ENCODE data around the gene MCCD1. TPM values are rescaled to one million over a fixed set of nuclear protein-coding genes. Genes with fewer than 3 reads are reported as not detected.
A peak's percentile ranks its signal among the peaks of the same experiment; 100 is the strongest.
"Not testable (repeated sequence)": the region's sequence is repeated elsewhere in the genome, so short reads cannot be mapped to it uniquely, and the experiment has no call there.

Gene MCCD1
- total RNA-seq, 2 donors from 2014 or later = not detected

DNA sequence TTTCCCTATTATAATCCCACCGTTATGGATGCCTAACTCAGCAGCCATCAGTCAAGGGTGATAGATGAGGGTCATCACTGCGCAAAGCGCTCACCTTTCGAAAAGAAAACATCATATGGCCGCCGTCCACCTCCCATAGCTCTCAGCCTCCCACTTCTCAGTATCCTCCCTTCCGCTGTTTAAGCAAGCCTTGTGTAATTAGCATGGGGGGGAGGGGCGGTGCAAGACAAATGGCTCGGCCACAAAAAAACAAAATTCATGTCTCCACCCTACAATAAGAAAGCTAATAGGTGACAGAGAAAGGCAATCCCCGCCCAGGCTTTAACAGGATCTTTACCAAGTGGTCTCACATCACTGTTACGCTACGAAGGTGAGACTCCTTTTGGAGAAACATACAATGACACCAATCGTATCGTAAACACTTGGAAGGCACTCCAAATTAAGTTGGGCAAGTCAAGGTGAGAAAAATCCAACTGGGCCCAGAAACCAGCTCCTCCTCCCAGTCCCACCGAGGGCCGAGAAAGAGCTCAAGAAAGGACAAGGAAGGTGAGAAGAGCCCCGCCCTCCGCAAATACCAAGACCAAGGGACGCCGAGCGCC, 12.4 kb downstream of the MCCD1 start:
- no peaks in the 10 kb centered on the region for H3K9me3 ChIP-seq (ENCODE audit: control insufficient read depth, low read length, poor library complexity, severe bottlenecking)
- peak overlapping the region; percentile 100 for H3K27ac Mint-ChIP-seq
- peak; percentile 32 to 56 (median 47) for DNase-seq
- peaks cover 18% of the 10 kb centered on the region for H3K36me3 Mint-ChIP-seq (ENCODE audit: low read depth)
- H3K4me3 Mint-ChIP-seq = peak overlapping the region; percentile 97
- H3K4me1 Mint-ChIP-seq = peaks cover 49% of the 10 kb centered on the region
- H3K27me3 Mint-ChIP-seq = no peaks in the 10 kb centered on the region
- ATAC-seq = peak; percentile 50

DNA sequence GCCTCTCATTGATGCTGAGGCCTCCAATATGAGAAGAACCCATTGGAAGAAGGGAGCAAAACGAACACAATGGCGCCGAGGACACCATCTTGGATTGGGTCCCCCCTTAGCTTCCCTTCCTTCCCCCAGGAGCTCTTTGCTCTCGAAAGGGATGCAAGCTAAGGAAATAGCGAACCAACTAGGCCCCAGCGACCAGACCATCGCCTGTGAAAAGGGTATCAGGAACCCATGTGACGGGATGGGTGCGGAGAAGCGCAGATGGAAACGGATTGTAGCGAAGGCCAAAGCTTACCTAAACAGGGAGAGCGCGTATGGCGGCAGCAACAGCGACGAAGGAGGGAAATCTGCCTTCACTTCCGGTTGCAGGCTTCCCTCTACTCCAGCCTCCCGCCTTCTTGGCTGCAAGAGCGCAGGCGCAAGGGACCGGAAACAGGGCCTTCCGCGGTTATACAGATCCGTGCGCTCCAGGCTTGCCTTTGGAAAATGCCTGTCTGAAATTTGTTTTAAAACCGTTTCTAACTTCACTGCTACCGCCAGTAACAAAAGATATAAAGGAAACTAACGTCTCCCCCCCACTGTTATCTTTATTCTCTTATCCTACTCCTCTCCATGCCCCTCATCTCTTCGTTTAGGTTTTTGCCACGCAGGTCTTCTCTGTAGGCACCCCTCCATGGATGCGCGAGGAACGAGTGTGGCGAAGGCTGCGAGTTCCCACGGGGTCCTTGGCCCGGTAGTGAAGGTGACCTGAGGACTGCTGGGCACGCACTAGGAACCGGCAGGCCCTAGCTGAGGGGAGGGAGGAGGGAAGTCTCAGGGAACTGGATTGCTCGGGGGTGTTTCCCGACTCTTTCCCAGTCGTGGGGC, 13.1 kb downstream of the MCCD1 start, which contains the start of gene DDX39B:
Gene DDX39B (minus strand): TSS at position 346 of the 864 bp plus-strand sequence. CDS start 1,471 bp downstream, outside the sequence.
- Mint-ChIP-seq H3K4me1 (peaks cover 56% of the 10 kb centered on the region), H3K4me3 (peak within 1 kb of the TSS; percentile 97), H3K36me3 (ENCODE audit: low read depth) (peaks cover 18% of the 10 kb centered on the region), H3K27ac (peak within 1 kb of the TSS; percentile 100), H3K27me3 (no peaks in the 10 kb centered on the region)
- no peaks in the 10 kb centered on the region for H3K9me3 ChIP-seq (ENCODE audit: control insufficient read depth, low read length, poor library complexity, severe bottlenecking)
- peak; percentile 76 for ATAC-seq
- DNase-seq = peak; percentile 84 to 88 (median 86)

DNA sequence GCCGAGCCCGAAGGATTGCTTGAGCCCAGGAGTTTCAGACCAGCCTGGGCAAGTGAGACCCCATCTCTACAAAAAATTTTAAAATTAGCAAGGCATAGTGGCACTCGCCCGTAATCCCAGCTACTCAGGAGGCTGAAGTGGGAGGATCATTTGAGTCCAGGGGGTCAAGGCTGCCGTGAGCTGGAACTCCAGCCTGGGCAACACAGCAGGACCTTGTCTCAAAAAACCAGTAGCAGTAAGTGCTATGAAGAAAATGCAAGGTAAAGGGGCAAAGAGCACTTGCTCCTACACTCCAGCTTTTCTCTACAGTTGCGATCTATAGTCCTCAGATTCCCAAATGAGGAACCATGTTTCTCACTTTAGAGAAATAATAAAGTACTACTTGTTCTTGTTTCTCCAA, 14.9 kb downstream of the MCCD1 start:
- Mint-ChIP-seq H3K27ac (peak overlapping the region; percentile 100), H3K4me3 (no peak overlapping the region), H3K4me1 (peaks cover 59% of the 10 kb centered on the region), H3K36me3 (ENCODE audit: low read depth) (peaks cover 18% of the 10 kb centered on the region), H3K27me3 (no peaks in the 10 kb centered on the region)
- H3K9me3 ChIP-seq (ENCODE audit: control insufficient read depth, low read length, poor library complexity, severe bottlenecking) = no peaks in the 10 kb centered on the region
- ATAC-seq (no peak), DNase-seq (no peak)

DNA sequence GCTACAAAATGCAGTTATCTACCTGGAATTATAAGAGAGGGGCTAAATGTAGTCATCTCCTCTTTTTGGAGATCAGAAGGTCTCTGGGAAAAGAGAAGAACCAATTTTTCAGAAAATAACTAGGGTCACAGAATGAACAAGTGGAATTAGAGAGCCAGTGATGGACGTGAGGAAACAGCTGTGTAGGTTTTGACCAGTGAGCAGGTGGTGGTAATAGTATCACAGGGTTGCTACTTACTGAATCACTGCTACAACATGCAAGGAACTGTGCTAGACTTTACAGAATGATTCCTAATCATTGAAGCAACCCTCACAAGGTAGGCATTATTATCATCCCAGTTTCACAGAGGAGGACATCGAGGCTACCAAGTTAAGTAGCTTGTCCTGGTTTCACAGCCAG, 15.9 kb downstream of the MCCD1 start:
- Mint-ChIP-seq H3K27ac (peak overlapping the region; percentile 94), H3K4me3 (no peak overlapping the region)
- no peak for DNase-seq

DNA sequence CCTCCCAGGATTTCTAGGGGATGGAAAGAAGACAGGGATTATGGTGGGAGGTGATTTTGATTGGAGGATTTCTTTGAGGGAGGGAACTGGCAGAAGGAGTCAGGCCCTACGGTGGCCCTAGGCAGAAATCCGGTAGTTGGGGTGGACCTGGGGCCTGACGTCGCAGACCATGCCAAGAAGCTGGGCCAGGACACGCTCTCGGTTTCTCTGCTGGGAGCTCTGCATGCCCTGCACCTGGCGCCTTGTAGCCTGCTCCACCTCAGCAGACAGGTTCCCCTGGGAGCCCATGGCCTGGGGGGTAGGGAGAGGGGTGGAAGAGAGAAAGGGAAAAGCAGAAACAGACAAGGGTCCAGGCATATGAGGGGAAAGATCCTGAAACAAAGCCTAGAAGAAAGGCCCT, 16.5 kb downstream of the MCCD1 start:
- peak overlapping the region; percentile 94 for H3K27ac Mint-ChIP-seq
- no peak for DNase-seq
- peaks cover 42% of the 10 kb centered on the region for H3K4me1 Mint-ChIP-seq
- ATAC-seq = no peak
- no peaks in the 10 kb centered on the region for H3K27me3 Mint-ChIP-seq
- peak overlapping the region; percentile 7 for H3K4me3 Mint-ChIP-seq
- H3K36me3 Mint-ChIP-seq (ENCODE audit: low read depth) = peaks cover 7% of the 10 kb centered on the region
- H3K9me3 ChIP-seq (ENCODE audit: control insufficient read depth, low read length, poor library complexity, severe bottlenecking) = no peaks in the 10 kb centered on the region

More for the DNA sequence above, 15.9 kb downstream of the MCCD1 start:
- no peaks in the 10 kb centered on the region for H3K27me3 Mint-ChIP-seq
- peaks cover 12% of the 10 kb centered on the region for H3K36me3 Mint-ChIP-seq (ENCODE audit: low read depth)
- H3K9me3 ChIP-seq (ENCODE audit: control insufficient read depth, low read length, poor library complexity, severe bottlenecking) = no peaks in the 10 kb centered on the region
- peaks cover 48% of the 10 kb centered on the region for H3K4me1 Mint-ChIP-seq
- no peak for ATAC-seq

DNA sequence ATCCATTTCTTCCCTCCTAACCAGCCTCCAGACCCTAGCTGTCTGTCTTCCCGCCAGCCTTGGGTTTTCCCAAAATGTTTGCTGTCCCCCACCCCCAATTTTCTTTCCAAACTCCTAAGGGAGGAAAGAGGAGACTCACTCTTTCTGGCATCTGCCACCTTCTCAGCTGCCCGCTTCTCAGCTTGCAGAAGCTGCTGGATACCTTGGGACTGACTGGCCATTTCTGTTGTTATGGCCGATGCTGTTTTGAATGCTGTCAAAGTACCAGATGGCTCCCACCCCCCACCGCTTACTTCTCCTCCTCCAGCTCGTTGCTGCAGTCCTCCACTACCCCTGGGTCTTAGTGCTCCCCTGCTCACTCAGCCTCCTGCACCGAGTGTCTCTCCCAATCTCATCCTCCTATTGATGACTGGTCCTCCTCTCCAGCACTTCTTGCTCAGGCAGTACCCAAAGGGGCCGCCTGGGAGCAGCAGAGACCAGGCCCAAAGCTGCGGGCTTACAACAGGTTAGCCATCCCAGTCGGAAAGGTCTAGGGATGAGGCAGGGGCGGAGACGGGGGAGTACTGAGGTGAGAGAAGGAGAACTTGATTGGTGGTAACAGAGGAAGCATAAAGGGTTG, 17.7 kb downstream of the MCCD1 start, which contains the start of gene ATP6V1G2:
Gene ATP6V1G2 (minus strand): TSS at position 270 of the 619 bp plus-strand sequence. CDS start 49 bp downstream, at position 221.
- Mint-ChIP-seq H3K4me1 (peaks cover 35% of the 10 kb centered on the region), H3K4me3 (peak within 1 kb of the TSS; percentile 98), H3K27me3 (no peaks in the 10 kb centered on the region), H3K36me3 (ENCODE audit: low read depth) (peaks cover 2% of the 10 kb centered on the region), H3K27ac (peak within 1 kb of the TSS; percentile 94)
- H3K9me3 ChIP-seq (ENCODE audit: control insufficient read depth, low read length, poor library complexity, severe bottlenecking) = no peaks in the 10 kb centered on the region
- DNase-seq (peak; percentile 69 to 82 (median 74)), ATAC-seq (peak; percentile 64)

DNA sequence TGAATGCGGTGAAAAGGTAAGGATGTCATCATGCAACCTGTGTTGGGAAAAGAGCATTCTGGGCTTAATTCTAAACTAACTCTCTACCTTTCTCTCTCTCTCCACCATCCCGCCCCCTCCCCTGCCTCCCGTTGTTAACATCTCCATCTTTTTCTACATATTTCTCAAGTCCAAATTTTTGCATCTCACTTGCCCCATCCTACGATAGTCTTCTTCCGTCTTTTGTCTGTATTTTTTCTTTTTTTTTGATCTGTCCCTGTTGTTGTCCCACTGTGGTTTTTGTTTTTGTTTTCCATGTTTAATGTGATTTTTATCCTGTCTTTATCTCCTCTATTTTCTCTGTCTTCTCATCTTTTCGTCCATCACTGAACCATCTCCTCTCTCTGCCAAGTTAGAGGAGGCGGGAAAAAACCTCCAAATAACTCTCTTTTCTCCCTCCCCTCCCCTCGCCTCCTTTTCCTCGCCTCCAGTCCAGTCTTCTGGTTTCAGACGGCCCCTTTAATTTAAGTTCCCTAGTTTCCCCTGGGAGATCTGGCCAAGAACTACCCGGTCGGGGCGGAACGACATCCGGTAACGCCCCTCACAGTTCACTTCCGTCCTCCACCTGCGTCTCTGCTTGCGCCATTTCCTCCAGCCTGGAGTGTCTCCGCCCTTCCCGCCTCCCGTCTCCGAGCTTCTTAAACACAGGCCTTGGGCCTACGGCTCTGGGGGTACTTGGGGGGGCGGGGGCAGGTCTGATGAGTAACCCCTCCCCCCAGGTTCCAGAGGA, 18.4 kb downstream of the MCCD1 start, which contains the start of gene NFKBIL1:
Gene NFKBIL1 (plus strand): TSS at position 651 of the 769 bp plus-strand sequence. CDS start 87 bp downstream, at position 738.
- H3K9me3 ChIP-seq (ENCODE audit: control insufficient read depth, low read length, poor library complexity, severe bottlenecking) = no peaks in the 10 kb centered on the region
- Mint-ChIP-seq H3K4me3 (peak within 1 kb of the TSS; percentile 98), H3K36me3 (ENCODE audit: low read depth) (no peaks in the 10 kb centered on the region), H3K27ac (peak within 1 kb of the TSS; percentile 94), H3K4me1 (peaks cover 29% of the 10 kb centered on the region), H3K27me3 (no peaks in the 10 kb centered on the region)
- peak; percentile 70 to 81 (median 75) for DNase-seq
- peak; percentile 86 for ATAC-seq

DNA sequence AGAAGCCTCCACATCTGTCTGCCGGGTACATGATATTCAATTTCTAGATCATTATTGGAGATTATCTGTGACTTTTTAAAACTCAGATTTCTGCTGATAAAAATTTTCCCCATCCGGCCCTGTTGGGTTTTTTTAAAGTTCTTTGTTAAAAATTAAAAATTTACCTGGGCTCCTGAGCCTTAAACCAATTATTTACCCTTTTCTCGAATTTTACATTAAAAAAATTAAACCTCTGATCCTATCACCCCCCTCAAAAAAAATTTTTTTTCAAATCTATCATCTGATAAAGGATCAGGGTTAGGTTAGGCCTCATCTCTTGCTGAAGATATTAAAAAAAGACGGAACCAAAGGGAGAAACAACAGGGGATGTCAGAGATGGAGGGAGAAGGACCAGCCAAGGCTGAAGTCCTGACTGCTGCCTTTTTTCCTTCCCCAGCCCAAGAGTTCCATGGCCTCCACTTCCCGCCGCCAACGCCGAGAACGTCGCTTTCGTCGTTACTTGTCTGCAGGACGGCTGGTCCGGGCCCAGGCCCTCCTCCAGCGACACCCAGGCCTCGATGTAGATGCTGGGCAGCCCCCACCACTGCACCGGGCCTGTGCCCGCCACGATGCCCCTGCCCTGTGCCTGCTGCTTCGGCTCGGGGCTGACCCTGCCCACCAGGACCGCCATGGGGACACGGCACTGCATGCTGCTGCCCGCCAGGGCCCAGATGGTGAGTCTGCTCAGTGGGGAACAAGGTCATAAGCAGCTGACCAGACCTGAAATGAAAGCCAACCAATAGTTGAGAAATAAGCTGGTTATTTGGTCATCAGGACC, 19.2 kb downstream of the MCCD1 start:
- Mint-ChIP-seq H3K4me3 (peak overlapping the region; percentile 98), H3K27ac (peak overlapping the region; percentile 94), H3K27me3 (no peaks in the 10 kb centered on the region), H3K4me1 (peaks cover 27% of the 10 kb centered on the region), H3K36me3 (ENCODE audit: low read depth) (no peaks in the 10 kb centered on the region)
- ATAC-seq = no peak
- no peak for DNase-seq
- no peaks in the 10 kb centered on the region for H3K9me3 ChIP-seq (ENCODE audit: control insufficient read depth, low read length, poor library complexity, severe bottlenecking)

DNA sequence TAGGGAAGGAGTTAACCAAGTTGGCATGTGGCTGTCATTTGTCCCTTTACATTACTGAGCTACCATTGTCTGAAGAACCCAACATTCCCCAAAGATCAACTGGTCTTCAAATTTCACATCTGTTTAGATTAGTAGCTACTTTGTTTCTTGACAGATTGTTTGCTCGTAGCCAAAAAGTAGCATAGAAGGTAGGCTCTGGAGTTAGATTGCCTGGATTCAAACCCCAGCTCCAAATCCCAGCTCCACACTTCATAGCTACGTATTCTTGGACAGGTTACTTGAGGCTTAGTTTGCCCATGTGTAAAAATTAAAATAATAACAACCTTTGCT, 19.7 kb downstream of the MCCD1 start:
- ATAC-seq (no peak), DNase-seq (no peak)
- Mint-ChIP-seq H3K4me1 (peaks cover 24% of the 10 kb centered on the region), H3K27ac (peak overlapping the region; percentile 94), H3K4me3 (peak overlapping the region; percentile 98), H3K27me3 (no peaks in the 10 kb centered on the region), H3K36me3 (ENCODE audit: low read depth) (no peaks in the 10 kb centered on the region)
- no peaks in the 10 kb centered on the region for H3K9me3 ChIP-seq (ENCODE audit: control insufficient read depth, low read length, poor library complexity, severe bottlenecking)

DNA sequence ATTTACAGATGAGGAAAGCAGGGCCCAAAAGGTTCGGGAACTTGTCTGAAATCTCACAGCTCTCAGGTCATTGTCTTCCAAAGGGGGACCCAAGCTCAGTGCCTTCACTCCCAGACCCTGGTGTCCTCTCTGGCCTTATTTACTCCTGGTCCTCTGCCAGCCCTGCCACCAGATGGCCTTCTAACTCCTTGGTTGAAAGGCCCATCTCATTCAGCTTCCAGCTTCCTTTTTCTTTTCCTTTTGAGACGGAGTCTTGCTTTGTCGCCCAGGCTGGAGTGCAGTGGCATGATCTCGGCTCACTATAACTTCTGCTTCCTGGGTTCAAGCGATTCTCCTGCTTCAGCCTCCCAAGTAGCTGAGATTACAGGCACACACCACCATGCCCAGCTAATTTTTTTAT, 22.6 kb downstream of the MCCD1 start:
- not testable (repeated sequence) for H3K4me3 Mint-ChIP-seq

DNA sequence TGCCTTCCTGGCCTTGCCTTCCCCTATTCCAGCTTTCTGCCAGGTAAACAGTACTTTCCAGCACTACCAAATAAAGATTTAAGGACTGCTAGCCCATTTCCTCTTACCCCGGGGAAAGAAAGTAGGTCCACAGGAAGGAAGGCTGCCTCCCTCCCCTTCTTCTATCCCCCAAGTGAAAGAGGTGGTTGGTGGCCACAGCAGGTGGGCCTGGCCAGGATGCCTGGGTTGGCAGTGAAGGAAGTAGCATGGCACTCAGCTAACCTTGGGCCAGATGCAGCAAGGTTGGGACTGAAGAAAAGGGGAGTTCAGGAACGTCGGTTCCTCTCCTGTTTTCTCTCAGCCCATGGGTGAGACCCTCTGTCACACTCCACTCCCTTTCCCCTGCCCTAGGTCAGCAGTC, 27.5 kb downstream of the MCCD1 start:
- Mint-ChIP-seq H3K27ac (peak overlapping the region; percentile 45), H3K36me3 (ENCODE audit: low read depth) (peaks cover 5% of the 10 kb centered on the region), H3K4me1 (peaks cover 41% of the 10 kb centered on the region), H3K27me3 (no peaks in the 10 kb centered on the region), H3K4me3 (peak overlapping the region; percentile 58)
- no peaks in the 10 kb centered on the region for H3K9me3 ChIP-seq (ENCODE audit: control insufficient read depth, low read length, poor library complexity, severe bottlenecking)
- DNase-seq (no peak), ATAC-seq (no peak)

More for the DNA sequence above, 22.6 kb downstream of the MCCD1 start:
- DNase-seq = peak; percentile 39 to 54 (median 53)
- H3K36me3 Mint-ChIP-seq (ENCODE audit: low read depth); H3K27ac Mint-ChIP-seq; H3K9me3 ChIP-seq (ENCODE audit: control insufficient read depth, low read length, poor library complexity, severe bottlenecking); H3K27me3 Mint-ChIP-seq: not testable (repeated sequence)
- ATAC-seq = peak; percentile 18
- peaks cover 21% of the 10 kb centered on the region for H3K4me1 Mint-ChIP-seq

Data from T-helper 17 cell (primary cell).